GM18861 (cell line): ENCODE measurements around the gene KLHDC10.
"Not testable (repeated sequence)": the region's sequence is repeated elsewhere in the genome, so short reads cannot be mapped to it uniquely, and the experiment has no call there.

ENCODE experiments used
- ATAC-seq: cut with Tn5 transposase; IDR thresholded peaks from one replicate; pipeline ENCODE4 v1.9.1; 2021; ENCODE audit not compliant: unreplicated experiment

Gene KLHDC10

DNA sequence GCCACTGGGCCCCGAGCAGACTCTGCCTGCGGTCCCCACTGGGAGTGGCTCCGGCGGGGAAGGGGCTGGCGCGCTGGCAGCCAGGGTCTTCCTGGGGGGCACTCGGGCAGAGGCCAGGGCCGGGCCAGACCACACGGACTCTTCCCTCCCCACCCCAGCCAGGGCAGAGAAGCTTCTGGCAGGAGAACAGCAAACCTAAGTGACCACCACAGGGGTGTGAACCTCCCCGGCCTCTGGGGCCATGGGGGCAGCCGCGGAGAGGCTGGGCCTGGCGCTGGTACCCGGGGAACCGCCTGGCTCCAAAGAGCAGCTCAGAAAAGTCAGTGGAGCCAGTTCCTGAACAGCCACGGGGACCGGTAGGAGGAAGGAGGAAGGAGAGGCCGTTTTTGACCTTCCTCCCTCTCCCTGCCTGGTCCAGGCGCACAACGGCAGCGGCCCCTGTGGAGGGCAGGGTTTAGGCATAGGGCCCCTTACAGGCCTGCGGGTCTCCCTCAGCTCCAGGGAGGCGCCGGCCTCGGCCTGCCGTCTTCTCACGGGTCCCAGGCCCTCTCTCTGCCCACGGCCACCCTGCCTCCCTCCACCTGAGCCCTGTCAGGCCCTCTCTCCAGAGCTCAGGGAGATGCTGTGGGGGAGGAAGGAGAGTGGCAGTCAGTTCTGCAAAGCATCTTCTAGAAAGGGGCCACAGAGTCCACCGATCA lies 83.0 kb downstream of the KLHDC10 start:
- no peak for ATAC-seq

DNA sequence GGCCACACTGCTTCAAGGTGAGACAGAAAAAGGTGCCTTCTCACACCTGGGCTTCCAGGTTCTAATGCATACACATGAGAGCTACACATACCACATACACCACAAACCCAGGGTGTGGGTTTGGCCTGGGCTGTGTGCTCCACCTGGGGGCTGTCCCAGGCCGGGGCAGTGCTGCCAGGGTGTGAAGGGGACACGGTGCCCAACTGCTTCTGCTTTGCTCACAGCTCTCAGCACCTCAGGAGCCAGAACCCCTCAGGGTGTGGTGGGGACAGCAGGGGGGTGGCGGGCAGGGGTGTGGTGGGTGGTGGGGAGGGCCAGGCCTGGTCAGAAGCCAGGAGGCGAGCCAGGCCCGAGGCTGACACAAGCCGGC lies 83.8 kb downstream of the KLHDC10 start:
- ATAC-seq: no peak

DNA sequence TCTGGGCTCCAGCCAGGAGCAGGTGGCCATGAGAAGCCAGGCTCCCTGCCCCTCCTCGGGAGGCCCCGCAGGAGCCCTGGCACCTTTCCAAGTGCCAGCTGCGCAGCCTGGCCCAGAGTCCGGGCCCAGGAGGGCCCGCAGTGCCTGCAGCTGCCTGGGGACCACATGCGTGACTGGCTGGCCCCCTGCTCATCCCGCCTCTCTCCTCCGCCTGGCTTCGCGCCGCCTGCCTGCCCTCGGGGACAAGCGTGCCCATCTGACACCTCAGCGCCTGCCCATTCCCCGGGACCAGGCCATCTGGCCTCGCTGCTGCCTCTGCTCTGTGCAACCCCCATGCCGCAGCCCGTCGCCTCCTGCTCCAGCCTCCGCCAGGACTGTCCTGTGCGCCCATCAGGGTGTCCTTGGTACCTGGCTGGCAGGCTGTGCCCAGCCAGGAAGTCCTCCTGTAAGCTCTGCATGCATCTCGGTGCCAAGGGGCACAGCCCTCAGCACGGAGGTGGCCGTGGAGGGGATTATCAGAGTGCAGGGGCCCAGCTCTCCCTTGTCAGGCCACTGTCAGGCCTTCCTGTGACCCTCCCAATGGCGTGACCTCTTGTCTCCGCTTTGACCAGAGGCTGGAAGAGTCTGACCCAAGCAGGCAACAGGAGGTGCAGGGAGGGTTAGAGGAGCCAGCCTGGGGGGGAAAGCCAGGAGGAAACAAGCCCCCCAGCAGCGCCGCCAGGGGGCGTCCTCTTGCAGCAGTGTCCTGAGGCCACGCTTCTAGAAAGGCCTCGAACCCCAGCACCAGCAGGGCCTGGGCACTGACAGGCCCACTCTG lies 84.4 kb downstream of the KLHDC10 start:
- ATAC-seq: no peak

DNA sequence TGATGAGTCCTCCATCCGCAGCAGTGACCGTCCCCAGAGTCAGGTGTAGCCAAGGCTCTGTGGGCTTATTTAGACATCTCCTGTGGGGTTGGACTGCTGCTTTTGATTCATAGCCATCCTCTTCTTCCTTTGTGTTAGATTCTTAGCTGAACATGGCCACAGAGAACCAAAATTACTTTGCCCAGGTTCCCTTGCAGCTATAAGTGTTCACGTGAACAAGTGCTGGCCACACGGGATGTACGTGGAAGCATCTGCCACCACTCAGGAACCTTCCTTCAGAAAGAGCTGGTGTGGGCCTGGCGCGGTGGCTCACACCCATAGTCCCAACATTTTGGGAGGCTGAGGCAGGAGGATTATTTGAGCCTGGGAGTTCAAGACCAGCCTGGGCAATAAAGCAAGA lies 85.8 kb downstream of the KLHDC10 start:
- no peak for ATAC-seq

DNA sequence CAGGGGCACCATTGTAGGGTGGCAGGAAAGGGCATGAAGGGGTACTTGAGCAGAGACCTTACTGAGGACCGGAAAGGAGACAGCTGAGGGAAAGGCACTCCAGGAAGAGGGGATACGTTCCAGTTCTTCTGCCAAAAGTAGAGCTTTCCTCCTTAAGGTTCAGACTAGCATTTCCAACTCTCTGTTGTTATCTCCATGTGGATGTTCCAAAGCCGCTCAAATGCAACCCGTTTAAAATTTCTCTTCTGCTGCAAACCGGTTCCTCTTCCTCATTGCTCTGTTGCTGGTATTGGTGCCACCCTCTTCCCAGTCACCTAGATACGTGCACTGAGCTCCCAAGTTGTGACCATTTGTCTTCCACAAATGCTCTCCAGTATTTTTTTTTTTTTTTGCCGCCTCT lies 87.4 kb downstream of the KLHDC10 start:
- ATAC-seq: no peak

DNA sequence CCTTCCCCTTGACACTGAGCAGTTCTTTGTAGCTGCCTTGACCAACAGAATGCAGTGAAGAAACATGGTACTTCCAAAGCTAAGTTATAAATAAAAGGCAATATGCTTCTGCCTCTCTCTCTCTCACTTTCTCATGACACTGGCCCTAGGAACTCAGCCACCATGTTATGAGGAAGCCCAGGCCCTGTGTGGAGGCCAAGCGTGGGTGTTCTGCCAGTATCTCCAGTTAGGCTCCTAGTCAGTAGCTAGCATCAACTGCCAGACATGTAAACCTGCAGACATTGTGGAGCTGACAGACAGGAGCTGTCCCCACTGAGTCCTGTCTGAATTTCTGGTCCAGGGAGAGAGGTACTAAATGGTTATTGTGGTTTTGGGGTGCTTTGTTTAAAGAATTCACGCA lies 89.7 kb downstream of the KLHDC10 start:
- ATAC-seq: no peak

DNA sequence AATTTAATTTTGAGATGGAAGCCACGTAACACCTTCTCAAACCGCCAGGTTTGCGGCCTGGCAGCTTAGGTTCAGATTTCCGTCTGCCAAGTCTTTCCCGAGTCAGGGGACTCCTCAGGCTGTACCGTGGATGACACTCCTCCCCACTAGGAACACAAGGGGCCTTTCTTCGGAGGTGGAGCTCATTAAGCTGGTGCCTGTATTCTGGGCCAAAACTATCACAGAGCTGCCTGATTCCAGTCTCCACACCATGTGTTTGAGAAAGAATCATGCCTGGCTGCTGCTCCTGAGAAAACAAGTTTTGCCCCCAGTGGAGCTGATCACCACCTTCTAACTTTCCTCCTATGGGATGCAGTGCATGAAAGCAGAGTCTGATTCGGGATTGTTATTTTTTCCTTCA lies 90.1 kb downstream of the KLHDC10 start:
- no peak for ATAC-seq

DNA sequence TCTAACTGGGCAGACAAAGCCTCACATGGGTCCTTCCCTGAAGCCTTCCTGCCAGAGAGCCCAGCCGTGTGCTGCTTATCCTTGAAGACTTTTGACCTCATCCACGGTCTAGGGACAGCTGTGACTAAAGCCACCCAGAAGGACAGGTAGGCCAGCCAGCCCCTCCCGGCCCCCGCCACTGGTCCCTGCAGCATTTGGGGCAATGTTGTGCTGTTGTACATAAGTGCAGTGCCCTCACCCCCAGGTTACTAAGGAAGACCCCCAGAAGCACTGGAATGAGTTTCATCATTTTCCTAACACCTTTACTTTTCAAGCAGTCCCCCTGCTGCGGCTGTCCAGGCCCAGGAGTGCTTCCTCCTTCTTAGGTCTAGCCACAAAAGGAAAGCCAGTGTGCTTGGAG lies 91.9 kb downstream of the KLHDC10 start:
- no peak for ATAC-seq

DNA sequence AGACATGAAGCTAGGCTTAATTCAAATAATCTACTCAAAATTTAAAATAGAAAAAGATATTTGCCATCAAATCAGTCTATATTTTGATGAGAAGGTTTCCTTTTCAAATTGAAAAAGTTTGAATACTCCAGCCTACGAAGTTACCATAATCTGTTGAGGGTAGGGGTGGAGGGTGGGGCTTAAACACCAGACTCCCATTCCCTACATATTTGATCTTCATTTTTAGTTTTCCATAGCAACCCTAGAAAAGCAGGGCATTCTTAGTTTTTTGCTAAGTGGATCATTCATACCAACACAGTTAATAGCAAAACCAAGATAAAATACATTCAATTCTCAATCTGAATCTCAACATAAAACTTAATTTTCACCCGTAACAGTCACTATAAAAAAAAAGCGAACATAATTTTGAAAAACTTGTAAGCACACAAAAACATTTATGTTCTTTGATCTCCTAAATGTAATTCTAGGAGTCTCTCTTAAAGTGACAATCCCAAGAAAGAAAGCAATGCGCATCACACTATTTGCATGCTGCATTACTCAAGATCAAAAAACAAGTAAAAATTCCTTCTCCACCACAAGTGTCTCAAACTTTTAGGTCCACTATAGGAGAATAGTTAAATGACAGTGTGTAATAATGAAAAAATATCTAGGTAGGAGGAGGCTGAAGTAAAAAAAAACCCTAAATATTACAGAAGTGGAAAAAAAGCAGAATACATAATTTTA lies 104.1 kb downstream of the KLHDC10 start:
- ATAC-seq: no peak

DNA sequence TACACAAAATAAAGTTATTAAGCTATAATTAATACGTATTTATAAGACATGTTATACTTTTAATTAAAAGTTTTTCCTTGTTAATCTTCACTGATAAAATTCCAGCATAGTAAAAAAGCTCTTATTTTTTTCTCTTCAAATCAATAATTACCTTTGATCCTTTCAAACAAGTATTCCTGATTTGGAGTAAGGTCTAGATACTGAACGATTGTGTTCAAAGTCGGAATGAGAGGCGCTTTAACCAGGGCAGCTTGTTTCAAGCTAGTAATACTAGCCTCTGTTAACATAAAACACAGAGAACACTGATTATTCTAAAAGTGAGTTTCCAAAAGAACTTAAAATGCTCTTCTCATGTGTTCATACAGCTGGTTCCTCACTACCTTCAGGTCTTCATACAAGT lies 107.9 kb downstream of the KLHDC10 start:
- ATAC-seq: no peak

DNA sequence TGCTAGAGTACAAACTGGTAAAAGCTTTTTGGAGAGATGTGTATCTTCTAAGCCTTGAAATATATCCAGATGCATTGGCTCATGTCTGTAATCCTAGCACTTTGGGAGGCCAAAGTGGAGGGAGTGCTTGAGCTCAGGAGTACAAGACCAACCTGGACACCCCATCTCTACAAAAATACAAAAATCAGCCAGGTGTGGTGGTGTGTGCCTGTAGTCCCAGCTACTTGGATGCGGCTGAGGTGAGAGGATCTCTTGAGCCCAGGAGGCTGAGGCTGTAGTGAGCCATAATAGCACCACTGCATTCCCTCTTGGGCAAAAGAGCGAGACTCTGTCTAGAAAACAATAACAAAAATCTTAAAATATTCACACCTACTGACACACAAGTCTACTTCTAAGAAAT lies 109.3 kb downstream of the KLHDC10 start:
- no peak for ATAC-seq

DNA sequence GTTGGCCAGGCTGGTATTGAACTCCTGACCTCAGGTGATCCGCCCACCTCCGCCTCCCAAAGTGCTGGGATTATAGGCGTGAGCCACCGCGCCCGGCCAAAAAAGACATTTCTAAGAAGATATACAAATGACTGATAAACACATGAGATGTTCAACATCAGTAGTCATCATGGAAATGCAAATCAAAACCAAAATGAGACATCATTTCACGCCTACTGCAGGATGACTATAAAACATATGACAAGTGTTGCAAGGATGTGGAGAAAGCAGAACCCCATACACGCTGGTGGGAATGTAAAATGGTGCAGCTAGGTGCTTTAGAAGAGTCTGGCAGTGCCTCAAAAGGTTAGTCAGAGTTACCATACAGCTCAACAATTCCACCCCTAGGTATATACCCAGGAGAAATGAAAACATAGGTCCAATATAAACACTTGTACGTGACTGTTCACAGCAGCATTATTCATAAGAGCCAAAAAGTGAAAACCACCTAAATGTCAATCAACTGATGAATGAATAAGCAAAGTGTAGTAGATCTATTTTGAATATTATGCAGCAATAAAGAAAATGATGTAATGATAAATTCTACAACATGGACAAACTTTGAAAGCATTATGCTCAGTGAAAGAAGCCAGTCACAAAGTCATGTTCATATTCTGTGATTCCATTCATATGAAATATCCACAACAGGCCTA lies 110.4 kb downstream of the KLHDC10 start:
- ATAC-seq: no peak

DNA sequence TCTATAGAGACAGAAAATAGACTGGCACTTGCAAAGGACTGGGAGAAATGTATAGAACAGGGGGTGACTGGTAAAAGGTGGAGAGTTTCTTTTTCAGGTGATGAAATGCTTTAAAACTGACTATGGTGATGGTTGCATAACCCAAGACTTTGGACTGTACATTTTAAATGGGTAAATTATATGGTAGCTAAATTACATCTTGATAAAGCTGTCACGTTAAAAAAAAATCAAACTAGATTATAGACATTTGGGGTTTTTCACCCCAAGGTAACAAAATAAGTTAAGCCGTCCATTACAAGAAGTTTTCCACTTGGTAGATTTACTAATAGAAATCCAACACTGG lies 110.9 kb downstream of the KLHDC10 start:
- no peak for ATAC-seq

DNA sequence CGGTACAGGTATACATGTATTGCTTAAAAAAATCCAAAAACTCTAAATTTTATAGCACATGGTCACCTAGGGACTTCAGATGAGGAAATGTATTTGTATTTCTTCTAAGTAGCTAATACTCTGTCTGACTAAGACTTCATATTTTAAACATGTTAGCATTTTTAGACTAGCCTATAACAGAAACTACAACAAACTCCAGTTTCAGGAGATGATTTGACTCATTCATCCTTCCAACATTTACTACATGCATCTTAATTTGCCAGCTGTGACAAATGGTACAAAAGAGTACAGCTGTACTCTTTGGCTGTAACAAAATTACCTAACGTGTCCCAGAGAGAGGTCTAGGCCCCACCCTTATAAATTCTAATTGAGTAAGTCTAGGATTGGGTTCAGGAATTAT lies 112.7 kb downstream of the KLHDC10 start:
- peak; percentile 88 for ATAC-seq

DNA sequence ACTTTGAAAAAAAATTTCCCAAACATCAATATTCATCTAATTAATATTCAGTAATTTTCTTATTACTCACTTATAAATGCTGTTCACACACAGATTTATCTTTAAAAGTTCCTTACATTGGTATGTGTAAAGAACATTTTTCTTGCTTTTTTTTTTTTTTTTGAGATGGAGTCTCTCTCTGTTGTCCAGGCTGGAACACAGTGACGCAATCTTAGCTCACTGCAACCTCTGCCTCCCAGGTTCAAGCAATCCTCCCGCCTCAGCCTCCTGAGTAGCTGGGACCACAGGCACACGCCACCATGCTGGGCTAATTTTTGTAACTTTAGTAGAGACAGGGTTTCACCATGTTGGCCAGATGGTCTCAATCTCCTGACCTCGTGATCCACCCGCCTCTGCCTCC lies 114.0 kb downstream of the KLHDC10 start:
- ATAC-seq: not testable (repeated sequence)
